ENCODE measurements around the gene SLC27A1.

GRCh38 chr19:17460372-17461230 is 9.7 kb upstream of the SLC27A1 start, which contains the start of gene NXNL1:
- TF ChIP-seq, protein P1, sequence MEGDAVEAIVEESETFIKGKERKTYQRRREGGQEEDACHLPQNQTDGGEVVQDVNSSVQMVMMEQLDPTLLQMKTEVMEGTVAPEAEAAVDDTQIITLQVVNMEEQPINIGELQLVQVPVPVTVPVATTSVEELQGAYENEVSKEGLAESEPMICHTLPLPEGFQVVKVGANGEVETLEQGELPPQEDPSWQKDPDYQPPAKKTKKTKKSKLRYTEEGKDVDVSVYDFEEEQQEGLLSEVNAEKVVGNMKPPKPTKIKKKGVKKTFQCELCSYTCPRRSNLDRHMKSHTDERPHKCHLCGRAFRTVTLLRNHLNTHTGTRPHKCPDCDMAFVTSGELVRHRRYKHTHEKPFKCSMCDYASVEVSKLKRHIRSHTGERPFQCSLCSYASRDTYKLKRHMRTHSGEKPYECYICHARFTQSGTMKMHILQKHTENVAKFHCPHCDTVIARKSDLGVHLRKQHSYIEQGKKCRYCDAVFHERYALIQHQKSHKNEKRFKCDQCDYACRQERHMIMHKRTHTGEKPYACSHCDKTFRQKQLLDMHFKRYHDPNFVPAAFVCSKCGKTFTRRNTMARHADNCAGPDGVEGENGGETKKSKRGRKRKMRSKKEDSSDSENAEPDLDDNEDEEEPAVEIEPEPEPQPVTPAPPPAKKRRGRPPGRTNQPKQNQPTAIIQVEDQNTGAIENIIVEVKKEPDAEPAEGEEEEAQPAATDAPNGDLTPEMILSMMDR (IDR thresholded peaks at IDR 0.05; ENCODE audit: low read length) = no peak
- no peak for TF ChIP-seq EZH2 (optimal IDR thresholded peaks at IDR 0.05; ENCODE audit: low read depth, low read length)

Data from MM.1S (cell line).